ENCODE results near the gene POC1B.
A peak's percentile ranks its signal among the peaks of the same experiment; 100 is the strongest.

The POC1B gene

GRCh38 chr12:89494411-89495231, 31.2 kb downstream of the POC1B start:
- DNase-seq = peak in 2 of 4 experiments; percentile 6 to 34

GRCh38 chr12:89493670-89494302, 32.1 kb downstream of the POC1B start:
- DNase-seq = no peak

- no peak for DNase-seq
Measured at GRCh38 chr12:89492883-89493282, 33.0 kb downstream of the POC1B start.

GRCh38 chr12:89490922-89491321, 34.9 kb downstream of the POC1B start:
- DNase-seq = no peak

- no peak for DNase-seq
Measured at GRCh38 chr12:89486264-89486663, 39.6 kb downstream of the POC1B start.

GRCh38 chr12:89484470-89484869, 41.4 kb downstream of the POC1B start:
- no peak for DNase-seq

GRCh38 chr12:89481213-89481914, 44.5 kb downstream of the POC1B start:
- DNase-seq = no peak

GRCh38 chr12:89479982-89480381, 45.9 kb downstream of the POC1B start:
- no peak for DNase-seq

- no peak for DNase-seq
Measured at GRCh38 chr12:89477633-89478279, 48.1 kb downstream of the POC1B start.

GRCh38 chr12:89476904-89477595, 48.8 kb downstream of the POC1B start:
- no peak for DNase-seq

- DNase-seq = no peak
Measured at GRCh38 chr12:89476232-89476631, 49.6 kb downstream of the POC1B start.

- DNase-seq = no peak
Measured at GRCh38 chr12:89475203-89475990, 50.5 kb downstream of the POC1B start.

GRCh38 chr12:89474615-89475014, 51.2 kb downstream of the POC1B start:
- no peak for DNase-seq

GRCh38 chr12:89472508-89472907, 53.3 kb downstream of the POC1B start:
- no peak for DNase-seq

GRCh38 chr12:89470741-89471509, 54.9 kb downstream of the POC1B start:
- no peak for DNase-seq

GRCh38 chr12:89469361-89469760, 56.5 kb downstream of the POC1B start:
- DNase-seq = no peak

- DNase-seq = no peak
Measured at GRCh38 chr12:89468648-89469326, 57.1 kb downstream of the POC1B start.

GRCh38 chr12:89468017-89468416, 57.8 kb downstream of the POC1B start:
- no peak for DNase-seq

GRCh38 chr12:89464974-89465592, 60.8 kb downstream of the POC1B start:
- DNase-seq = no peak

Data from activated CD4-positive, CD25-positive, alpha-beta regulatory T cell (primary cell).